ENCODE results near the gene GLUD1.
"Not testable (repeated sequence)": the region's sequence is repeated elsewhere in the genome, so short reads cannot be mapped to it uniquely, and the experiment has no call there.

GRCh38 chr10:87118122-87118521 is 23.5 kb upstream of the GLUD1 start:
- TF ChIP-seq CTCF, POLR2A (IDR thresholded peaks at IDR 0.05): not testable (repeated sequence)

All from testis (tissue), 2 donors.